ENCODE data around the gene MIGA2. TPM values are rescaled to one million over a fixed set of nuclear protein-coding genes. Genes with fewer than 3 reads are reported as not detected.
A peak's percentile ranks its signal among the peaks of the same experiment; 100 is the strongest.

MIGA2 gene
- total and polyA plus RNA-seq, 9 of the 15 experiments (the other 6 are each of a cell fraction or from before 2014, with no cell fraction given), result 0.15 to 54.1 (median 18.0) TPM

DNA sequence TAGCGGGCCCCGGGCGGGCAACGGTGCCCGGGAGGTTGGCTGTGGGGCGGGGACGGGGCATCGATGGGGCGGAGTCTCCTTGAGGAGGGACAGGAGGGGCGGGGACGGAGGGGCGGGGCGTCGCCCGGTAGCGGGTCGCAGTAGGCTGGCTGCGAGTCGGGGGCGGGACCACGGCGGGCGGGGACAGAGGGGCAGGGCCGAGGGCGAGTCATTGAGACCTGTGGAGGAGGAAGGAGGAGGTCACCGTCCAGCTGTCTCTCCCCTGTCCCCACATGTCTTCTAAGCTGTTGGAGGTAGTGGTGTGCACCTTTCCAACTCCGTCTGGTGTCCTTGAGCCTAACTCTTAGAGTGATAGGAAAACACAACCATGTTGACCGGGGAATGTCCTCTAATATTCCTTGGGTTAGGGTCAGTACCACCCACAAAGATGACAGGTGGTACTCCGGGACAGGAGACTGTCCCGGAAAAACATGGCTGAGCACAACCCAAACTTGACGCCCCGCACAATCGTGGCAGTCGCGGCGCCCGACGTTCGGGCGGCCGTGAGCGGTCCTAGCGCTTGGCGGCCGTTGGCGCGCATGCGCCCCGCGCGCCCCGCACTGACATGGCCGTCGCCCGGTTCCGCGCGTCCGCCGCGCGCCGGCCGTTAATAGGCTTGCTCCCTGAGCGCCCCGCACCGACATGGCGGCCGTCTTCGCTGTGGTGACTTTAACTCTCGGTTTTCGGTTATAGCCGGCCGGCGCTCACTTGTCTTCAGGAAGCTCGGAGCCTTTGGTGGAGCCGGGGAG lies 74.5 kb downstream of the MIGA2 start, which contains the start of the genes CRAT and PTPA (continued):
- no peak for TF ChIP-seq MCM2 (IDR thresholded peaks at IDR 0.05; ENCODE audit: low read depth)
- no peak; the same call in 1 of the 2 replicates for TF ChIP-seq KLF1 (tag; IDR thresholded peaks at IDR 0.05)
- no peak for TF ChIP-seq HEY1 (CRISPR knock-in tag; IDR thresholded peaks at IDR 0.05; ENCODE audit: borderline replicate concordance)
- TF ChIP-seq HSF4 (CRISPR knock-in tag; IDR thresholded peaks at IDR 0.05; ENCODE audit: borderline replicate concordance), result no peak
- peak; percentile 82 for TF ChIP-seq TRIM28 (IDR thresholded peaks at IDR 0.05)
- peak; percentile 69 for TF ChIP-seq NCOR1 (IDR thresholded peaks at IDR 0.05)
- TF ChIP-seq, protein P1, sequence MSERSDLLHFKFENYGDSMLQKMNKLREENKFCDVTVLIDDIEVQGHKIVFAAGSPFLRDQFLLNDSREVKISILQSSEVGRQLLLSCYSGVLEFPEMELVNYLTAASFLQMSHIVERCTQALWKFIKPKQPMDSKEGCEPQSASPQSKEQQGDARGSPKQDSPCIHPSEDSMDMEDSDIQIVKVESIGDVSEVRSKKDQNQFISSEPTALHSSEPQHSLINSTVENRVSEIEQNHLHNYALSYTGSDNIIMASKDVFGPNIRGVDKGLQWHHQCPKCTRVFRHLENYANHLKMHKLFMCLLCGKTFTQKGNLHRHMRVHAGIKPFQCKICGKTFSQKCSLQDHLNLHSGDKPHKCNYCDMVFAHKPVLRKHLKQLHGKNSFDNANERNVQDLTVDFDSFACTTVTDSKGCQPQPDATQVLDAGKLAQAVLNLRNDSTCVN (CRISPR knock-in tag; IDR thresholded peaks at IDR 0.05), result no peak
- TF ChIP-seq CAMTA2 (CRISPR knock-in tag; conservative IDR thresholded peaks at IDR 0.05), result no peak
- TF ChIP-seq TSC22D4 (tag; IDR thresholded peaks at IDR 0.05), result no peak
- no peak for TF ChIP-seq ZNF551 (CRISPR knock-in tag; IDR thresholded peaks at IDR 0.05)
- peak; percentile 44; the same call in 1 of the 2 replicates for TF ChIP-seq RB1 (IDR thresholded peaks at IDR 0.05; ENCODE audit: low read depth)
- TF ChIP-seq COPS2 (conservative IDR thresholded peaks at IDR 0.05), result no peak
- TF ChIP-seq, protein P2, sequence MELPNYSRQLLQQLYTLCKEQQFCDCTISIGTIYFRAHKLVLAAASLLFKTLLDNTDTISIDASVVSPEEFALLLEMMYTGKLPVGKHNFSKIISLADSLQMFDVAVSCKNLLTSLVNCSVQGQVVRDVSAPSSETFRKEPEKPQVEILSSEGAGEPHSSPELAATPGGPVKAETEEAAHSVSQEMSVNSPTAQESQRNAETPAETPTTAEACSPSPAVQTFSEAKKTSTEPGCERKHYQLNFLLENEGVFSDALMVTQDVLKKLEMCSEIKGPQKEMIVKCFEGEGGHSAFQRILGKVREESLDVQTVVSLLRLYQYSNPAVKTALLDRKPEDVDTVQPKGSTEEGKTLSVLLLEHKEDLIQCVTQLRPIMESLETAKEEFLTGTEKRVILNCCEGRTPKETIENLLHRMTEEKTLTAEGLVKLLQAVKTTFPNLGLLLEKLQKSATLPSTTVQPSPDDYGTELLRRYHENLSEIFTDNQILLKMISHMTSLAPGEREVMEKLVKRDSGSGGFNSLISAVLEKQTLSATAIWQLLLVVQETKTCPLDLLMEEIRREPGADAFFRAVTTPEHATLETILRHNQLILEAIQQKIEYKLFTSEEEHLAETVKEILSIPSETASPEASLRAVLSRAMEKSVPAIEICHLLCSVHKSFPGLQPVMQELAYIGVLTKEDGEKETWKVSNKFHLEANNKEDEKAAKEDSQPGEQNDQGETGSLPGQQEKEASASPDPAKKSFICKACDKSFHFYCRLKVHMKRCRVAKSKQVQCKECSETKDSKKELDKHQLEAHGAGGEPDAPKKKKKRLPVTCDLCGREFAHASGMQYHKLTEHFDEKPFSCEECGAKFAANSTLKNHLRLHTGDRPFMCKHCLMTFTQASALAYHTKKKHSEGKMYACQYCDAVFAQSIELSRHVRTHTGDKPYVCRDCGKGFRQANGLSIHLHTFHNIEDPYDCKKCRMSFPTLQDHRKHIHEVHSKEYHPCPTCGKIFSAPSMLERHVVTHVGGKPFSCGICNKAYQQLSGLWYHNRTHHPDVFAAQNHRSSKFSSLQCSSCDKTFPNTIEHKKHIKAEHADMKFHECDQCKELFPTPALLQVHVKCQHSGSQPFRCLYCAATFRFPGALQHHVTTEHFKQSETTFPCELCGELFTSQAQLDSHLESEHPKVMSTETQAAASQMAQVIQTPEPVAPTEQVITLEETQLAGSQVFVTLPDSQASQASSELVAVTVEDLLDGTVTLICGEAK (IDR thresholded peaks at IDR 0.05), result peak; percentile 27; the same call in 1 of the 2 replicates
- TF ChIP-seq, protein P2 (CRISPR knock-in tag; IDR thresholded peaks at IDR 0.05), result no peak
- TF ChIP-seq PHF21A (IDR thresholded peaks at IDR 0.05; ENCODE audit: borderline replicate concordance, low read depth), result no peak
- TF ChIP-seq MYNN (IDR thresholded peaks at IDR 0.05), result no peak
- TF ChIP-seq MYNN (CRISPR knock-in tag; IDR thresholded peaks at IDR 0.05), result no peak
- TF ChIP-seq ZNF75A (CRISPR knock-in tag; IDR thresholded peaks at IDR 0.05), result no peak
- no peak for TF ChIP-seq NR3C1 (CRISPR knock-in tag; IDR thresholded peaks at IDR 0.05)
